HFFc6 (cell line): Measurements from ENCODE around the gene NCAPG2. TPM values are rescaled to one million over a fixed set of nuclear protein-coding genes. Genes with fewer than 3 reads are reported as not detected.

Experiments used
- DNase-seq: peaks from one replicate; pipeline ENCODE4 v3.0.0-alpha.2; 2018
- H3K27ac Mint-ChIP-seq: 2 replicates; pipeline ENCODE4 v1.8.0; 2020; ENCODE audit warnings: mild to moderate bottlenecking, mixed read lengths
- H3K27me3 Mint-ChIP-seq: 2 replicates; pipeline ENCODE4 v1.8.0; 2021; ENCODE audit warnings: mild to moderate bottlenecking, moderate library complexity, mixed read lengths; ENCODE audit not compliant: insufficient read depth
- H3K36me3 Mint-ChIP-seq: 2 replicates; pipeline ENCODE4 v1.8.0; 2021; ENCODE audit warnings: low read depth, mixed read lengths
- H3K4me1 Mint-ChIP-seq: 2 replicates; pipeline ENCODE4 v1.8.0; 2020; ENCODE audit warnings: low read depth, mixed read lengths
- H3K4me3 Mint-ChIP-seq: 2 replicates; pipeline ENCODE4 v1.8.0; 2020; ENCODE audit warnings: mild to moderate bottlenecking, moderate library complexity, mixed read lengths
- H3K9me3 Mint-ChIP-seq: 2 replicates; pipeline ENCODE4 v1.8.0; 2020; ENCODE audit warnings: mild to moderate bottlenecking, mixed read lengths
- total RNA-seq, 6 experiments: library from RNA; stranded (reverse); fragmentation: NEBNext Ultra II Directional; extraction: Animal tissue kit (Norgen Biotek cat#: 25700); gene quantifications; 2 replicates in 1 of 6; 3 replicates in 5 of 6; pipeline ENCODE4 v1.2.3, GENCODE V29; 2021
- TF ChIP-seq, protein P1 (sequence below): fragments of 200-600 bp; sonication (generic); IDR thresholded peaks from 2 replicates; pipeline ENCODE4 v1.5.0; 2021; ENCODE audit warnings: antibody characterized with exemption, mild to moderate bottlenecking

The NCAPG2 gene
- total RNA-seq, 6 experiments from 2014 or later: 27.1 to 60.3 (median 54.8) TPM

DNA sequence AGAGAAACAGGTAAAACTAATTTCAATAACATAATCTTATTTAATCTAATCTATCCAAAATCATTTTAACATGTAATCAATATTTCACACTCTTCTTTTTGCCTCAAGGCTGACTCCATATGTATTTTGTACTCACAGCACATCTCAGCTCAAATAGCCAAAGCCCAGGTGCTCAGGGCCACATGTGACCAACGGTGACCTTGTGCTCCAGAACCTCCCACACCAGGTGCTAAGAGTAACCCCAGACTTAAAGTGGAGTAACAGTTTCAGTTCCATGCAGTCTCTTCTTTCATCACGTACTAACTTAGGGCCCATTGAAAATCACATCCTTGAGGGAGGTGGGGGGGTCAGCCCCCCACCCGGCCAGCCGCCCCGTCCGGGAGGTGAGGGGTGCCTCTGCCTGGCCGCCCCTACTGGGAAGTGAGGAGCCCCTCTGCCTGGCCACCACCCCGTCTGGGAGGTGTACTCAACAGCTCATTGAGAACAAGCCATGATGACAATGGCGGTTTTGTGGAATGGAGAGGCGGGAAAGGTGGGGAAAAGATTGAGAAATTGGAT lies 47.3 kb downstream of the NCAPG2 start:
- TF ChIP-seq, protein P1, sequence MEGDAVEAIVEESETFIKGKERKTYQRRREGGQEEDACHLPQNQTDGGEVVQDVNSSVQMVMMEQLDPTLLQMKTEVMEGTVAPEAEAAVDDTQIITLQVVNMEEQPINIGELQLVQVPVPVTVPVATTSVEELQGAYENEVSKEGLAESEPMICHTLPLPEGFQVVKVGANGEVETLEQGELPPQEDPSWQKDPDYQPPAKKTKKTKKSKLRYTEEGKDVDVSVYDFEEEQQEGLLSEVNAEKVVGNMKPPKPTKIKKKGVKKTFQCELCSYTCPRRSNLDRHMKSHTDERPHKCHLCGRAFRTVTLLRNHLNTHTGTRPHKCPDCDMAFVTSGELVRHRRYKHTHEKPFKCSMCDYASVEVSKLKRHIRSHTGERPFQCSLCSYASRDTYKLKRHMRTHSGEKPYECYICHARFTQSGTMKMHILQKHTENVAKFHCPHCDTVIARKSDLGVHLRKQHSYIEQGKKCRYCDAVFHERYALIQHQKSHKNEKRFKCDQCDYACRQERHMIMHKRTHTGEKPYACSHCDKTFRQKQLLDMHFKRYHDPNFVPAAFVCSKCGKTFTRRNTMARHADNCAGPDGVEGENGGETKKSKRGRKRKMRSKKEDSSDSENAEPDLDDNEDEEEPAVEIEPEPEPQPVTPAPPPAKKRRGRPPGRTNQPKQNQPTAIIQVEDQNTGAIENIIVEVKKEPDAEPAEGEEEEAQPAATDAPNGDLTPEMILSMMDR: no peak
- H3K27ac Mint-ChIP-seq: no peak overlapping the region

DNA sequence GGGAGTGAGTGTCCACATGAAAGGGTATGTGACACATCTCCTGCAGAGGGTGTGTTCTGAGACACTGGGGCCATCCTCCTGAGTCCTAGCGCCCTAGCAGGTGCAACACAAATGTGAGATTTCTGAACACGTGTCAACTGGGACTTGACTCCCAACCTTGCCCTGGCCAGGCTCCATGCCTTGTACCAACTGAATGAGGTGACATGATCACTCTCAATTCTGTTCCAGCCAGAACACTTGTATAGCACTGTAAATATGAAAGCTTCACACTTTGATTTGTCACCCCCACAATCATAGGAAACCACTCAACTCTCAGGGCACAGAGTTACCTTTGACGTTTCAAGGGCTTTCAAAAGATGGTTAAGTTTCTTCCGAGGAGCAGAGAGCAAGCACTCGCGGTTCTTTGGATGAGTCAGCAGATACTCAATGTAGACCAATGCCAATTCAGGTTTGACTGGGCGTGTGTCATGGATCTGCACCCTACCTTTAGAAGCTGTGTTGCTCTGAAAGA lies 48.6 kb downstream of the NCAPG2 start:
- Mint-ChIP-seq H3K4me1 (peaks cover 13% of the 10 kb centered on the region), H3K27me3 (no peaks in the 10 kb centered on the region; the same call in 1 of the 2 replicates), H3K9me3 (no peaks in the 10 kb centered on the region), H3K4me3 (no peak overlapping the region), H3K27ac (no peak overlapping the region), H3K36me3 (peaks cover 30% of the 10 kb centered on the region)
- TF ChIP-seq, protein P1: no peak
- no peak for DNase-seq

More for the DNA sequence above, 47.3 kb downstream of the NCAPG2 start:
- no peak for DNase-seq
- peaks cover 22% of the 10 kb centered on the region for H3K36me3 Mint-ChIP-seq
- no peaks in the 10 kb centered on the region; the same call in 1 of the 2 replicates for H3K27me3 Mint-ChIP-seq
- peaks cover under 1% of the 10 kb centered on the region for H3K4me1 Mint-ChIP-seq
- H3K4me3 Mint-ChIP-seq: no peak overlapping the region
- H3K9me3 Mint-ChIP-seq: no peaks in the 10 kb centered on the region

DNA sequence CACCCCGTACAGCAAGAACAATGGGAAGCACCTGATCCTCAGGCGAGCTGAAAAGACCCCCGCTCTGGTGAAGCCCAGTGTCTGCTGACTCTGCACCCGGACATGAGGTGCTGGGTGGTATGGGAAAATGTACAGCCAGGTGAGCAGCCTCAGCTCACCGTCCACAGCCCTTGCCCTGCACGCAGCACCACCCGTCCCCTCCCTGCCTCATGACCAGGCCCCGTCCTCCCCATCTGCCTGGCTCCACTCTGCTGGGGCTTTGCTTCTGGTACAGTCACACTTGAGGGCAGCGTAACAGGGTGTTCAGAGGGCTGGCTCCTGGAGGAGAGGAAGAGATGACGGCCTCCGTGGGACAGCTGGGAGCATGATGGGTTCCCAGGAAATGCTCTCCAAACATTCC lies 49.1 kb downstream of the NCAPG2 start:
- 0 out of 2 replicates have a peak overlapping the region, but pooled peaks have one; percentile 16 for H3K27ac Mint-ChIP-seq
- no peaks in the 10 kb centered on the region for H3K9me3 Mint-ChIP-seq
- H3K27me3 Mint-ChIP-seq: no peaks in the 10 kb centered on the region; the same call in none of the 2 replicates
- TF ChIP-seq, protein P1: no peak
- DNase-seq: no peak
- peaks cover 18% of the 10 kb centered on the region for H3K4me1 Mint-ChIP-seq
- no peak overlapping the region for H3K4me3 Mint-ChIP-seq
- H3K36me3 Mint-ChIP-seq: peaks cover 30% of the 10 kb centered on the region

DNA sequence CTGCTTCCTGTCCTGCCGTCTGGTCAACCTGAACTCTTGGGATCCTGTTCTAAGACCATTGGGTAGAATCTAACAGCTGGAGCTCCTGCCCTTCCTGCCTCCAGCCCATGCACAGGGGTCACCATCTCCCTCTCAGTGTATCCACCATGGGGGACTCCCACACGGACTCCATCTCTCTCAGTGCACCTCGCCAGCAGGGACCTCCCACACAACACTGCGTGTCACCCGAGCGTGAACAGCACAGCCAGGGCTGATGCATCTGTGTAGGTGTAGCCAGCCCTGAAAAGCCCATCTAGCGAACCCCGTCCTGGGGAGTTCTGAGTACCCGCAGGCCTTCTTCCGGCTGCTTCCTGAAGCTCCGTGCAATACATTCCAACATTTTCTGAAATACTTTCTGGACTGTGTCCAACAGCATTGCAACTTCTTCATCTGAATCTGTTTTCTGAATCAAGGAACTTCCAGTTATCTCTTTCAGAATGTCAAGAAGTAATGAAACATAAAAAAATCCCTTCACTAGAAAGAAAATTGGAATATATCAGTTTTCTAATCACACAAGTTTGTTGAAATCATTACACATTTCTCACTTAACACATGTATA lies 52.5 kb downstream of the NCAPG2 start:
- Mint-ChIP-seq H3K27ac (peak overlapping the region; percentile 81), H3K27me3 (no peaks in the 10 kb centered on the region; the same call in 1 of the 2 replicates), H3K9me3 (no peaks in the 10 kb centered on the region), H3K4me1 (peaks cover 48% of the 10 kb centered on the region), H3K4me3 (no peak overlapping the region), H3K36me3 (peaks cover 31% of the 10 kb centered on the region)
- TF ChIP-seq, protein P1: no peak
- no peak for DNase-seq

DNA sequence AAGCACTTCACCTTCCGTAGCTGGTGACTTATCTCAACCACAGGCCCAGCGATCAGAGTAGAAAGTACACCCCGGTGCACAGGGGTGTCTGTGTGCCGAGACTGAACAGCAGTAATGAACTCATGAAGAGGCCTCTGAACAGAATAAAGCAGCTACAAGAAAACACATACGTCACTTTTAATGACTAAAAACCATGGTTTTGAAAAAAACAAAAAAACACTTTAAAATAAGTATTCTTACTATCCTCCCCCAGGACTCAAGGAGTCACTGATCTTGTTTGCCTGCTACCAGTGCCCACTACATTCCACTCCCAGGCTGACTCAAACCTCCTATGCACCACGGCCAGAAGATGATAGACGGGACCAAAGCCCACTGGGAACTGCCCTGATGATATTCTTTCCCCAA lies 53.8 kb downstream of the NCAPG2 start:
- no peaks in the 10 kb centered on the region for H3K9me3 Mint-ChIP-seq
- no peaks in the 10 kb centered on the region; the same call in 1 of the 2 replicates for H3K27me3 Mint-ChIP-seq
- H3K4me3 Mint-ChIP-seq: no peak overlapping the region
- peak overlapping the region; percentile 81 for H3K27ac Mint-ChIP-seq
- peaks cover 24% of the 10 kb centered on the region for H3K36me3 Mint-ChIP-seq
- peaks cover 49% of the 10 kb centered on the region for H3K4me1 Mint-ChIP-seq
- TF ChIP-seq, protein P1: no peak
- DNase-seq: peak; percentile 70
